ENCODE measurements around the gene EP400.

DNA sequence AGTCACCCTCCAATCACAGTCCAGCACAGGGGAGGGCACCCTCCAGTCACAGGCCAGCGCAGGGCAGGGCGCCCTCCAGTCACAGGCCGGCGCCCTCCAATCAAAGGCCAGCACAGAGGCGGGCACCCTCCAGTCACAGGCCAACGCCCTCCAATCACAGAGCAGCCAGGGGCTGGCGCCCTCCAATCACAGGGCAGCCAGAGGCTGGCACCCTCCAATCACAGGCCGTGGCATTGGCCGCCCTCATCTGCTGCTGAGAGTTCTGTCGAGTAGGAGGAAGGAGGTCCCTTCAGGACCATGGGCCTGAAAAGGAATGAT, 167.8 kb downstream of the EP400 start:
- TF ChIP-seq SUZ12 (IDR thresholded peaks at IDR 0.05): no peak
- no peak for TF ChIP-seq ELF4 (IDR thresholded peaks at IDR 0.05)
- TF ChIP-seq TARDBP (IDR thresholded peaks at IDR 0.05): no peak
- TF ChIP-seq CTBP1 (IDR thresholded peaks at IDR 0.05; ENCODE audit: borderline replicate concordance): no peak
- no peak for TF ChIP-seq L3MBTL2 (conservative IDR thresholded peaks at IDR 0.05)
- no peak for TF ChIP-seq HDGF (IDR thresholded peaks at IDR 0.05; ENCODE audit: borderline replicate concordance)
- no peak for TF ChIP-seq FOXK2 (IDR thresholded peaks at IDR 0.05)
